ENCODE measurements around the gene RC3H2. TPM values are rescaled to one million over a fixed set of nuclear protein-coding genes. Genes with fewer than 3 reads are reported as not detected.

The RC3H2 gene
- 10 to 100 TPM in 3 of 4 donors, 1 to 10 TPM in 1; 8.6 to 28.1 (median 11.0) TPM for polyA plus RNA-seq
- long read RNA-seq, donor 1, partial matches to known transcripts = 0 of 1 reads
- long read RNA-seq, donor 1, other reads (novel, unspliced or antisense) = 0 of 1 reads
- long read RNA-seq, donor 2 = 0 reads
- long read RNA-seq, donor 3, partial matches to known transcripts = 0 of 1 reads
- long read RNA-seq, donor 3, other reads (novel, unspliced or antisense) = 0 of 1 reads
- long read RNA-seq, donor 4 = 0 reads
- long read RNA-seq, donor 5 = 0 reads
- long read RNA-seq, donor 6 = 0 reads
- long read RNA-seq, donor 7 = 0 reads
- long read RNA-seq, donor 8 = 0 reads
- long read RNA-seq, donor 9, partial matches to known transcripts = 0 of 1 reads
- long read RNA-seq, donor 9, other reads (novel, unspliced or antisense) = 0 of 1 reads
- long read RNA-seq, donor 10, partial matches to known transcripts = 0 of 1 reads
- long read RNA-seq, donor 10, other reads (novel, unspliced or antisense) = 0 of 1 reads

GRCh38 chr9:122904823-122905710, at the start of gene RC3H2:
RC3H2 (minus strand) TSS chr9:122905359; CDS start chr9:122897509, 7,850 bp downstream.
- WGBS, 3 donors = 0% methylated on average over 49 to 77 of the region's 77 CpGs
- Histone ChIP-seq H3K36me3 (ENCODE audit: control insufficient read depth in 3 of 3, insufficient read depth in 2 of 3, low read depth in 1 of 3, low read length in 3 of 3) (peaks cover 0 to 7% (median 0%) of the 10 kb centered on the region in 3 donors), H3K9me3 (ENCODE audit: control insufficient read depth in 2 of 2, insufficient read depth in 1 of 2, low read depth in 1 of 2, low read length in 1 of 2) (no peaks in the 10 kb centered on the region), H3K27me3 (ENCODE audit: control insufficient read depth in 3 of 3, insufficient read depth in 3 of 3, low read length in 3 of 3) (no peaks in the 10 kb centered on the region), H3K4me3 (ENCODE audit: low read depth in 1 of 3, low read length in 3 of 3) (peak within 1 kb of the TSS; percentile 95 to 98 (median 97)), H3K4me1 (ENCODE audit: control insufficient read depth in 3 of 3, insufficient read depth in 2 of 3, low read depth in 1 of 3, low read length in 2 of 3) (peaks cover 0 to 4% (median 3%) of the 10 kb centered on the region in 3 donors), H3K27ac (ENCODE audit: low read depth in 1 of 3, low read length in 2 of 3) (peak within 1 kb of the TSS; percentile 83 to 97 (median 96))
- FAIRE-seq = no peak
- peak; percentile 100 for DNase-seq

GRCh38 chr9:122954253-122954691, 49.1 kb upstream of the RC3H2 start:
- DNase-seq (no peak), FAIRE-seq (no peak)
- H3K4me1 ChIP-seq (ENCODE audit: control insufficient read depth in 3 of 3, insufficient read depth in 2 of 3, low read depth in 1 of 3, low read length in 2 of 3) = peaks cover 0 to 7% (median 0%) of the 10 kb centered on the region in 3 donors
- no peak overlapping the region for H3K27ac ChIP-seq (ENCODE audit: low read depth in 1 of 3, low read length in 2 of 3)
- H3K4me3 ChIP-seq (ENCODE audit: low read depth in 1 of 3, low read length in 3 of 3) = no peak overlapping the region
- no peaks in the 10 kb centered on the region for H3K9me3 ChIP-seq (ENCODE audit: control insufficient read depth in 2 of 2, insufficient read depth in 1 of 2, low read depth in 1 of 2, low read length in 1 of 2)
- no peaks in the 10 kb centered on the region for H3K27me3 ChIP-seq (ENCODE audit: control insufficient read depth in 3 of 3, insufficient read depth in 3 of 3, low read length in 3 of 3)
- peaks cover 0 to 8% (median 4%) of the 10 kb centered on the region in 3 donors for H3K36me3 ChIP-seq (ENCODE audit: control insufficient read depth in 3 of 3, insufficient read depth in 2 of 3, low read depth in 1 of 3, low read length in 3 of 3)

- no peak overlapping the region for H3K27ac ChIP-seq (ENCODE audit: low read depth in 1 of 3, low read length in 2 of 3)
- DNase-seq = no peak
- H3K4me3 ChIP-seq (ENCODE audit: low read depth in 1 of 3, low read length in 3 of 3) = no peak overlapping the region
- no peaks in the 10 kb centered on the region for H3K27me3 ChIP-seq (ENCODE audit: control insufficient read depth in 3 of 3, insufficient read depth in 3 of 3, low read length in 3 of 3)
- FAIRE-seq = no peak
- peaks cover 0 to 7% (median 3%) of the 10 kb centered on the region in 3 donors for H3K4me1 ChIP-seq (ENCODE audit: control insufficient read depth in 3 of 3, insufficient read depth in 2 of 3, low read depth in 1 of 3, low read length in 2 of 3)
- 84 to 100% (median 93%) methylated on average over 1 of the region's 1 CpG for WGBS, 3 donors
- no peaks in the 10 kb centered on the region for H3K9me3 ChIP-seq (ENCODE audit: control insufficient read depth in 2 of 2, insufficient read depth in 1 of 2, low read depth in 1 of 2, low read length in 1 of 2)
- H3K36me3 ChIP-seq (ENCODE audit: control insufficient read depth in 3 of 3, insufficient read depth in 2 of 3, low read depth in 1 of 3, low read length in 3 of 3) = no peaks in the 10 kb centered on the region
These were observed 45.9 kb upstream of the RC3H2 start for GRCh38 chr9:122951056-122951455.

- FAIRE-seq (no peak), DNase-seq (no peak)
- no peaks in the 10 kb centered on the region for H3K27me3 ChIP-seq (ENCODE audit: control insufficient read depth in 3 of 3, insufficient read depth in 3 of 3, low read length in 3 of 3)
- H3K9me3 ChIP-seq (ENCODE audit: control insufficient read depth in 2 of 2, insufficient read depth in 1 of 2, low read depth in 1 of 2, low read length in 1 of 2) = no peaks in the 10 kb centered on the region
- H3K36me3 ChIP-seq (ENCODE audit: control insufficient read depth in 3 of 3, insufficient read depth in 2 of 3, low read depth in 1 of 3, low read length in 3 of 3) = no peaks in the 10 kb centered on the region
- no peak overlapping the region for H3K4me3 ChIP-seq (ENCODE audit: low read depth in 1 of 3, low read length in 3 of 3)
- H3K4me1 ChIP-seq (ENCODE audit: control insufficient read depth in 3 of 3, insufficient read depth in 2 of 3, low read depth in 1 of 3, low read length in 2 of 3) = peaks cover 0 to 7% (median 3%) of the 10 kb centered on the region in 3 donors
- H3K27ac ChIP-seq (ENCODE audit: low read depth in 1 of 3, low read length in 2 of 3) = no peak overlapping the region
- 92 to 96% (median 92%) methylated on average over 3 of the region's 3 CpGs for WGBS, 3 donors
These were observed 45.1 kb upstream of the RC3H2 start for GRCh38 chr9:122950263-122950662.

- FAIRE-seq (no peak), DNase-seq (no peak)
- Histone ChIP-seq H3K4me3 (ENCODE audit: low read depth in 1 of 3, low read length in 3 of 3) (no peak overlapping the region), H3K27ac (ENCODE audit: low read depth in 1 of 3, low read length in 2 of 3) (no peak overlapping the region), H3K36me3 (ENCODE audit: control insufficient read depth in 3 of 3, insufficient read depth in 2 of 3, low read depth in 1 of 3, low read length in 3 of 3) (no peaks in the 10 kb centered on the region), H3K9me3 (ENCODE audit: control insufficient read depth in 2 of 2, insufficient read depth in 1 of 2, low read depth in 1 of 2, low read length in 1 of 2) (no peaks in the 10 kb centered on the region), H3K4me1 (ENCODE audit: control insufficient read depth in 3 of 3, insufficient read depth in 2 of 3, low read depth in 1 of 3, low read length in 2 of 3) (peaks cover 0 to 7% (median 3%) of the 10 kb centered on the region in 3 donors), H3K27me3 (ENCODE audit: control insufficient read depth in 3 of 3, insufficient read depth in 3 of 3, low read length in 3 of 3) (no peaks in the 10 kb centered on the region)
- 91 to 97% (median 93%) methylated on average over 1 of the region's 1 CpG for WGBS, 3 donors
These were observed 44.5 kb upstream of the RC3H2 start for GRCh38 chr9:122949696-122950095.

GRCh38 chr9:122948313-122948712, 43.2 kb upstream of the RC3H2 start:
- WGBS, 3 donors = 68 to 81% (median 71%) methylated on average over 3 of the region's 3 CpGs
- H3K9me3 ChIP-seq (ENCODE audit: control insufficient read depth in 2 of 2, insufficient read depth in 1 of 2, low read depth in 1 of 2, low read length in 1 of 2) = no peaks in the 10 kb centered on the region
- no peak for DNase-seq
- H3K27ac ChIP-seq (ENCODE audit: low read depth in 1 of 3, low read length in 2 of 3) = no peak overlapping the region
- H3K27me3 ChIP-seq (ENCODE audit: control insufficient read depth in 3 of 3, insufficient read depth in 3 of 3, low read length in 3 of 3) = no peaks in the 10 kb centered on the region
- H3K4me3 ChIP-seq (ENCODE audit: low read depth in 1 of 3, low read length in 3 of 3) = no peak overlapping the region
- peaks cover 0 to 3% (median 0%) of the 10 kb centered on the region in 3 donors for H3K4me1 ChIP-seq (ENCODE audit: control insufficient read depth in 3 of 3, insufficient read depth in 2 of 3, low read depth in 1 of 3, low read length in 2 of 3)
- no peak for FAIRE-seq
- H3K36me3 ChIP-seq (ENCODE audit: control insufficient read depth in 3 of 3, insufficient read depth in 2 of 3, low read depth in 1 of 3, low read length in 3 of 3) = peaks cover 0 to 5% (median 0%) of the 10 kb centered on the region in 3 donors

GRCh38 chr9:122946461-122947005, 41.4 kb upstream of the RC3H2 start:
- 75 to 93% (median 86%) methylated on average over 1 of the region's 1 CpG for WGBS, 3 donors
- H3K36me3 ChIP-seq (ENCODE audit: control insufficient read depth in 3 of 3, insufficient read depth in 2 of 3, low read depth in 1 of 3, low read length in 3 of 3) = peaks cover 0 to 5% (median 0%) of the 10 kb centered on the region in 3 donors
- H3K27me3 ChIP-seq (ENCODE audit: control insufficient read depth in 3 of 3, insufficient read depth in 3 of 3, low read length in 3 of 3) = no peaks in the 10 kb centered on the region
- peaks cover 3 to 6% (median 3%) of the 10 kb centered on the region in 3 donors for H3K4me1 ChIP-seq (ENCODE audit: control insufficient read depth in 3 of 3, insufficient read depth in 2 of 3, low read depth in 1 of 3, low read length in 2 of 3)
- no peak overlapping the region for H3K4me3 ChIP-seq (ENCODE audit: low read depth in 1 of 3, low read length in 3 of 3)
- H3K27ac ChIP-seq (ENCODE audit: low read depth in 1 of 3, low read length in 2 of 3) = no peak overlapping the region
- no peak for FAIRE-seq
- H3K9me3 ChIP-seq (ENCODE audit: control insufficient read depth in 2 of 2, insufficient read depth in 1 of 2, low read depth in 1 of 2, low read length in 1 of 2) = no peaks in the 10 kb centered on the region
- DNase-seq = no peak
